Fibroblast of skin of scalp (primary cell): Measurements from ENCODE around the gene PRELID3B.
"Not testable (repeated sequence)": the region's sequence is repeated elsewhere in the genome, so short reads cannot be mapped to it uniquely, and the experiment has no call there.

Source experiments
- DNase-seq: peaks from one replicate; pipeline ENCODE4 v3.0.0-alpha.2; 2013

PRELID3B gene

DNA sequence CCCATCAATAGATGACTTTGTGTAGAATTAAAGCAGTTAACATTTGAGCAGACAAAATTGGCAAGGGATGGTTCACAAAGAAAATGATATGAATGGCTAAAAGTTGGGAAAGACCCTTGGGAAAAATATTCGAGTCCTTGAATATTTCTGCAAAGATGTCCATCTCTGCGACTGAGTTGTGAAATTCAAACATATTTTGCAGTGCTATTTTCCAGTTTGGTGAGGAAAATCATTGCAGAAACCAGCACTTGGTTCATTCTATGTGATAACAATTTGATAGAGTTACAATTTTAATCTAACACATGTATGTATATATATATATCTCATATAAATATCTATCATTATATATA, 6.1 kb upstream of the PRELID3B start:
- DNase-seq, result no peak

- DNase-seq, result peak; percentile 43
Measured at GRCh38 chr20:59047938-59048680, 5.5 kb upstream of the PRELID3B start.

DNA sequence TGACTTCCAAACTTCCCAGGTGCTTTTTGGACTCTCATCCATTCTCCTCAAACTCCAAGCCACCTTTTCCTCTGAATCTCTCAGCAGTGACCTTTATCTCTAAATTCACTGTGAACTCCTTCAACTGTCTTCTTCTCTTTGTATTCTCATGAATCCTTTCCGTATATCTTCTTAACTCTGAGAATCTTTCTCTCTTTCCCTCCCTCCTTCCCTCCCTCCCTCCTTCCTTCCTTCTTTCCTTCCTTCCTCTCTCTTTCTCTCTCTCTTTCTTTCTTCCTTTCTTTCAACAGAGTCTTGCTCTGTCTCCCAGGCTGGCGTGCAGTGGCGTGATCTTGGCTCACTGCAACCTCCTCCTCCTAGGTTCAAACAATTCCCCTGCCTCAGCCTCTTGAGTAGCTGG, 4.3 kb upstream of the PRELID3B start:
- no peak for DNase-seq

DNA sequence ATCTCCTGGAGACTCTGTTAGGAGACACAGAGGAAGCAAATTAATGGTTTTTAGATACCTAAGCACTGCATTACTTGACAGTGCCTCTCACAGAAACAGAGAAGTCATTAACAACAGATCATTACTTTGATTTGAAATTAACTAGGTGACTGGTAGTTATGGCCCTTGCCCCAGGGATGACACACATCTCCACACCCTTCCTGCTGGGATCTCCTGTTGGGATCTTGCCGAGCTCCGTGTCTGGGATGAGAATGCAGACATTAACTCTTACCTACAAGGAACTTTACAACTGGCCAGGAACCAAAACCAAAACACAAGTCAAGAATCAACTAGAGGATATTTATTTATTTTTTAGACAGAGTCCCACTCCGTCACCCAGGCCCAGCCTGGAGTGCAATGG, 2.2 kb upstream of the PRELID3B start:
- no peak for DNase-seq

DNA sequence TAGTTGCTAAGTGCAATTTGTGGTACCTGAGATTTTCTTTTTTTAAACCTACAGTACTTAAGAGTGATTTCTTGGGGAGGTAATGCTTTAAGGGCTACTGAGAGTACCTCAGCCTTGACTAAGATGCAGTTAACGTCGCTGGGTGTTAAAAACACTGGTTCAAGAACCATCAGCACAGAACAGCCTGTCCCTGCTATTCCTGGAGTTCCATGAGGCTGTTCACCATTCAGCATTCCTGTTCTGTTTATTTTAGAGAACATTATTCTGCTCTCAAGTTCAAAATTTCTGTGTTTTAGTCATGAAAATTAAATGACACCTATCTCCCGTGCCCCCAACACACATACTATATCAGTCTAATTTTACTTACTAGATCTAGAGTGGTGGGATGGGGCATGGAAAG, 1.7 kb upstream of the PRELID3B start:
- no peak for DNase-seq

DNA sequence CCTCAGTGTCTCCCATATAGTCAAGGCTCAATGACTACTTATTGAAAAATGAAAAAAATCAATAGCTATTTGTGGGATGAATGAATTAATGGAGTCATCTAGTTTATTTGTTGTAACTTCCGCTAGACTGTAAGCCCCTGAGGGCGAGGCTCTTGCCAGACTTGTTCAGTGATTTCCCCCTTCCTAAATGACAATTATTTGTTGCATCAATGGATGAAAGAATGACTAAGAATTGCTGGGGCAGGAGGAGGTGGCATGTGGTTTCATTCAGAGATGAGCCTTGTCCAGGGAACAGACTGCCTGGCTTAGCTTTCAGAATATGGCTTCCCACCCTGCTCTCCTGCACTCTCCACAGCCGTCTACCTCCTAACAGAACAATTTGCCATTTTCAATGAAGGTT, 1.1 kb upstream of the PRELID3B start:
- peak; percentile 33 for DNase-seq

DNA sequence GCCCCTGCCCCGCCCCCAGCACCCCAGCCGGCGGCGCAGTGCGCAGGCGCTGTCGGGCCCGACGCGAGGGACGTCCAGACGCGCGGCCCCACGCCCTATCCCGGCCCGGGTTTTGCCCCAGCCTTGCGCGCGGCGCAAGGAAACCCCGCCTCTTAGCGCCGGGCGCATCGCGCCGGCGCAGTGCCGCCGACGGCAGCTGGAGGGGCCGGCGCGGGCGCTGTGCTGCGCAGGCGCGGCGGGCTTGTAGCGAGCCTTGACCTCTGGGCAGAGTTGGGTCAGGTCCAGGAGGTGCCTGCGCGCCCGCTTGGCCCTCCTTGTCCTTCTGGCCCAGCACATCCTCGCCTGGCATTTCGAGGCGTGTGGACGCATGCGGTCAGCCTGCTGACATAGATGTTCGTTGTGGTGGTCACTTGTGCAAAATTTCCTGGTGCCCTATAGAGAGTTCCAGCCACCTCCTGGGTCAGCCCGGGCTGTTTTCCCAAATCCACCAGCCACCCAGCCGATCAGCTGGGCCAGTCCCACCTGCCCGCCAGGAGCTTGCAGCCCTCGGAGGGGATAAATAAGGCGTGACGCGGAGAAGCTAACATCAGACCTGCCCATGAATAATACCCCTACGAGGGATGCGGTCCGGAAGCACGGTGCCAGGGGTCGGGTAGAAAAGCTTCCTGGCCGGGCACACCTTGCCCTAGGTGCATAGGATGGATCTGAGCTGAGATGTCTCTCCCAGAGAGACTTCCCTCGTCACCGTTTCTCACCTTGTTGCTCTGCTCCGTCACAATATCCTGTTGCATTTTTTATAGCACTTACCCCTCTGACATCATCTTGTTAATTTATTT, 428 bp upstream of the PRELID3B start:
- peak; percentile 94 for DNase-seq

GRCh38 chr20:59041487-59041886, 1.1 kb downstream of the PRELID3B start:
- not testable (repeated sequence) for DNase-seq

DNA sequence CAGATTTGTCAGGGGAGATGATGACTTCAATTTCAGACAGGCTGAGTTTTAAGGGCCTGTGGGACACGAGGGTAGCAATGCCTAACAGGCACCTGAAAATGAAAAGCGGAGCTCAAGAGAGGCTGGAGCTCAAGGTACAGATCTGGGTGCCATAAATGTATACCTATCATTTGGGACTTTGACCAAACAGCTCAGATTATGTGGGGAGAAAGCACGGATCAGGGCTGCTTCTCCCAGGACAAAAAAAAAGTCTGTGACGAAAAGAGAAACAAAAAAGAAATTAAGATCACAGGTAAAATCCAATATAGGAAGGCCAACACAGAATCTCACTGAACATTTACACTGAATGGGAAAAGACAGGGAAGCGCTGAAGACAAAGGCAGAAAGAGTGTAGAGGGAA, 1.9 kb downstream of the PRELID3B start:
- no peak for DNase-seq

DNA sequence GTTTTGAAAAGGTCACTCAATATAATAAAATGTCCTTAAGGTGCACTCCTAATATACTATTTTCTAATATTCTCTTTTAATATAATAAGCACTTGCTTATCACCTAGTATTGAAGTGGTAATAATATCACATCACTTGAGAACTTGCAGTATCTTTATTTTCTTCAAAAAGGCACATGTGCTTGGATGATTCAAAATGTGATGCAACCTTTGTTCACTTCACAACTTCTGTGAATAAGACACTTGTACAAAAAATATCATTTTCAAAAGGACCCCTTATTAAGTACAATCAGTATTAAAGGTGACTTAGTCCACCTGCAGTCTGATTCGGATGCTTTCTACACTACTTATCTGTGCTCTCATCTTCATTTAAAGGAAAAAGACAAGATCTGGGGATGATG, 3.4 kb downstream of the PRELID3B start:
- no peak for DNase-seq

GRCh38 chr20:59037386-59037785, 5.2 kb downstream of the PRELID3B start:
- no peak for DNase-seq

DNA sequence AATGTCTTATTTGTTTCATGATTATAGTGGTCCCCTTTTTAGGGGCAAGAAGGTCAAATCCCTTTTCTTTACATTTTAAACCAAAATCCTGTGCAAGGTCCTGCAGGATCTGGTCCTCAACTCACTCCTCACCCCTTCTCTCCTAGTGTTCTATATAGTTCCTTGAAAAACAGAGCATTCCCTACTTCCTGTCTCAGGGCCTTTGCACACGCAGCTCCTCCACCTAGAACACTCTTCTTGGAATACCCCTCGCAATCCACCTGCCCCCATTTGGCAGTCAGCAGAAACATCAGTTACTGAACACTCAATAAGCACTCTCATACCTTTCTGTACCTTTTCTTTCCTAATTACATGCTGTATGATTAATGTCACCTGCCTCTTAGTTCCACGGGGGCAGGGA, 7.2 kb downstream of the PRELID3B start:
- no peak for DNase-seq

GRCh38 chr20:59033616-59034165, 8.9 kb downstream of the PRELID3B start:
- DNase-seq, result no peak

- DNase-seq, result no peak
Measured at GRCh38 chr20:59033093-59033492, 9.5 kb downstream of the PRELID3B start.

DNA sequence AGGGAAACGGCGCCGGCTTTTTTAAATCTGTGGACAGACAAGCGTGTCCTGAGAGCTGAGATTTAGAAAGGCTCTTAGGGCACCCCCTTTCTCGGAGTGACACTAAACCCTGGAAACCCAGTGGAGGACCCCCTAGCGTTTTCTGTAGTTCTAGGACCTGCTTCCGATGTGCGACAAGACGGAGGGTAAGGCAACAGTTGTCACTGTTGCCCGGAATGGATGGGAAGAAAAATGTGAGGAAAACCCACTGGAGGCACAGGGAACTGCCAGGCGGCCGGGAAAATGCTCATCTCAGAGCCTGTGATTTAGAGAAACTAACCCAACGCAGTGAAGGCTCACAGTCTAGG, 9.9 kb downstream of the PRELID3B start:
- DNase-seq, result peak; percentile 47

DNA sequence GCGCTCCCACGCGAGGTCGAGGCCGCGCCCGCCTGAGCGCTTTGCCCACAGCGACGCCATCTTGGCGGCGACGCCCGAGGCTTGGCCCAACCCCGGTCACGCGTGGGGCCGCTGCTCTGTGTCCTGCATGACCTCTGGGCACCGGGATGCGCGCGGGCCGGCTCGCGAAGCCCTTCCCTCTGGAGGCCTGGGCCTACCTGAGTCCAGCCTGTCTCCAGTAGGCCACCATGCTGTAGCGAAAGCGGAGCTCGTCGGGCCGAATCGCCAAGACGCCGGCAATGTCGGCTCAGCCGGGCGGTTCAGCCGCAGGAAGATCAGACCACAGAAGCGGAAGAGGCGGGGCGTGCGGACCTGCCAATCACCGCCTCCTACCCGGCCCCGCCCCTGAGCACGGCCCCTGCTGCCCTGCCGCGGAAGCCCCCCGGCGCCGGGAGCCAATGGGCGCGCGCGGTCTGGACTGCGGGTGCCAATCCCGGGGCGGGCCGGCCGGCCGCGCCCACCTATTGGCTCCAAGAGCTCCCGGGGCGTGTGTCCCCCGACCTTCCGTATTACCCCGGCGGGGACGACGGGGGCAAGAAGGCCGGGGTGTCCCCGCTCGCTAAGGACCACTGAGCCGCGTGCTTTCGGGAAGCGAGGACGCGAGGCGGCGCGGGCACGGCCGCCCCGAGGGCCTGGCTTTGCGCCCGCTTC, 10.4 kb downstream of the PRELID3B start, which contains the start of gene ATP5F1E:
TSS of gene ATP5F1E (minus strand) at position 313 of the 690 bp plus-strand sequence. CDS start at position 229, 84 bp downstream.
- DNase-seq, result peak; percentile 96

- no peak for DNase-seq
Measured at GRCh38 chr20:59031564-59032022, 11.0 kb downstream of the PRELID3B start.

- DNase-seq, result no peak
Measured at GRCh38 chr20:59030911-59031563, 11.5 kb downstream of the PRELID3B start.

DNA sequence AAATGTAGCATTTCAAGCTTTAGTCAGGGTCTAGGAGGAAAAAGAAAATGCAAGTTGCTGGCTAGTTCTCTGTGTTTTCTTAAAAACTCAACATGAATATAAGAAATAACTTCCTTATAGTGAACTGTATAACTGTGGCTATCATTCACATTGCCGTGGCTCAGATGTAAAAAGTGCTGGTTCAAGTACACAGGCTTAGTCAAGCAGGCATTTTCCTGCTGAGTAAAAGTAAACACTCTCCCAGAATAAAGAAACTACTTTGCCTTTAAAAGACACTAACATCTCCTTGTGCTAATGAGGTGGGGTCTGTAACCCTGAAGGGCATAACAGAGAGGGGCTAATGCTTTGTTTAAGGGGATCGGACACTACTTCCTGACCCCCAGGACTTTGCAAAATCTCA, 13.8 kb downstream of the PRELID3B start:
- DNase-seq, result no peak

GRCh38 chr20:59027741-59028320, 14.8 kb downstream of the PRELID3B start:
- peak; percentile 65 for DNase-seq

- DNase-seq, result no peak
Measured at GRCh38 chr20:59026904-59027740, 15.5 kb downstream of the PRELID3B start.
